Panc1 (cell line): Measurements from ENCODE around the gene DIP2C. TPM values are rescaled to one million over a fixed set of nuclear protein-coding genes. Genes with fewer than 3 reads are reported as not detected.

ENCODE experiments used
- ATAC-seq: fragments of 200-7000 bp; cut with Tn5 transposase; 2 replicates; pipeline ENCODE4 v1.9.1; 2020; ENCODE audit warnings: mild to moderate bottlenecking, moderate library complexity
- BruUV-seq: library from RNA; stranded (reverse); fragments of 400-500 nt; replicated peaks from 2 replicates; lab custom pipeline; 2021; lab: Mats Ljungman, UMichigan
- CTCF ChIA-PET: fragments of 300-600 bp; sonication (Branson Sonifier 250); formaldehyde crosslinking; loops from one replicate; lab custom pipeline; 2022; ENCODE audit warnings: antibody characterized with exemption; lab: Charles Lee
- POLR2A ChIA-PET: fragments of 300-600 bp; sonication (Branson Sonifier 250); formaldehyde crosslinking; loops from one replicate; lab custom pipeline; 2022; ENCODE audit warnings: antibody characterized with exemption; lab: Charles Lee
- DNase-seq: peaks from one replicate; pipeline ENCODE4 v3.0.0-alpha.2; 2010; ENCODE audit warnings: low read depth, low spot score
- H3K27ac ChIP-seq: 2 replicates; pipeline ENCODE4 v1.5.1; 2011; ENCODE audit warnings: mild to moderate bottlenecking, low read length, inconsistent platforms
- H3K27me3 ChIP-seq: fragments of 200-500 bp; sonication (Bioruptor generic); 2 replicates; pipeline ENCODE4 v1.6.0; 2014; ENCODE audit warnings: low read length, inconsistent platforms; ENCODE audit not compliant: control insufficient read depth, insufficient read depth
- H3K36me3 ChIP-seq: fragments of 200-500 bp; sonication (Bioruptor generic); 2 replicates; pipeline ENCODE4 v1.5.1; 2014; ENCODE audit warnings: inconsistent platforms, mild to moderate bottlenecking, low read length, moderate library complexity; ENCODE audit not compliant: control insufficient read depth, insufficient read depth
- H3K4me1 ChIP-seq: 2 replicates; pipeline ENCODE4 v1.5.1; 2011; ENCODE audit warnings: inconsistent platforms, mild to moderate bottlenecking, low read length, moderate library complexity; ENCODE audit not compliant: control insufficient read depth, insufficient read depth
- H3K4me3 ChIP-seq, 2 experiments: 2 replicates each; pipeline ENCODE4 v1.5.1; 2011 to 2012; ENCODE audit warnings: low read depth in 2 of 2, low read length in 2 of 2, mild to moderate bottlenecking in 2 of 2, inconsistent platforms in 1 of 2, moderate library complexity in 1 of 2
- H3K9me3 ChIP-seq: fragments of 200-500 bp; sonication (Bioruptor generic); 2 replicates; pipeline ENCODE4 v1.5.1; 2014; ENCODE audit warnings: low read depth, mild to moderate bottlenecking, inconsistent platforms, low read length, moderate library complexity; ENCODE audit not compliant: control insufficient read depth, insufficient read depth
- POLR2AphosphoS5 ChIP-seq: IDR thresholded peaks from 2 replicates; pipeline ENCODE4 v1.6.1; 2012; ENCODE audit warnings: mild to moderate bottlenecking, low read depth, low read length, moderate library complexity
- SIN3A ChIP-seq: IDR thresholded peaks from 2 replicates; pipeline ENCODE4 v1.6.1; 2012; ENCODE audit warnings: low read depth, mild to moderate bottlenecking, low read length, moderate library complexity, borderline replicate concordance; ENCODE audit not compliant: insufficient read depth
- TCF7L2 ChIP-seq: IDR thresholded peaks from 2 replicates; pipeline ENCODE4 v1.6.1; 2011; ENCODE audit warnings: mild to moderate bottlenecking, low read depth, low read length, inconsistent platforms
- in situ Hi-C: cut with HindIII; loops from 2 replicates; pipeline ENCODE4 v1.10.0; 2016; ENCODE audit warnings: low sequenced_read_pairs, low pct_unique_long_range_greater_than_20kb
- intact Hi-C: fragments of 100-400 bp; cut with micrococcal nuclease; formaldehyde crosslinking; loops from one replicate; pipeline ENCODE4 v1.10.0; 2022; ENCODE audit not compliant: unreplicated experiment
- total RNA-seq: library from RNA; stranded (reverse); gene quantifications from one replicate; pipeline ENCODE4 v1.2.1, GENCODE V29; 2021; ENCODE audit not compliant: unreplicated experiment
- TF ChIP-seq, protein P1 (sequence below): fragments of 450-650 bp; IDR thresholded peaks from 2 replicates; pipeline ENCODE4 v1.5.1; 2017; ENCODE audit warnings: mild to moderate bottlenecking
- TF ChIP-seq, protein P2 (sequence below), 2 experiments: IDR thresholded peaks; 2 replicates each; pipeline ENCODE4 v1.6.1; 2011 to 2012; ENCODE audit warnings: low read depth in 2 of 2, control low read depth in 1 of 2, low read length in 1 of 2, mild to moderate bottlenecking in 1 of 2, moderate library complexity in 1 of 2; ENCODE audit not compliant: insufficient read depth in 1 of 2

Gene DIP2C
- total RNA-seq, 1 experiment from 2014 or later: 13.2 TPM

- TF ChIP-seq, protein P1, sequence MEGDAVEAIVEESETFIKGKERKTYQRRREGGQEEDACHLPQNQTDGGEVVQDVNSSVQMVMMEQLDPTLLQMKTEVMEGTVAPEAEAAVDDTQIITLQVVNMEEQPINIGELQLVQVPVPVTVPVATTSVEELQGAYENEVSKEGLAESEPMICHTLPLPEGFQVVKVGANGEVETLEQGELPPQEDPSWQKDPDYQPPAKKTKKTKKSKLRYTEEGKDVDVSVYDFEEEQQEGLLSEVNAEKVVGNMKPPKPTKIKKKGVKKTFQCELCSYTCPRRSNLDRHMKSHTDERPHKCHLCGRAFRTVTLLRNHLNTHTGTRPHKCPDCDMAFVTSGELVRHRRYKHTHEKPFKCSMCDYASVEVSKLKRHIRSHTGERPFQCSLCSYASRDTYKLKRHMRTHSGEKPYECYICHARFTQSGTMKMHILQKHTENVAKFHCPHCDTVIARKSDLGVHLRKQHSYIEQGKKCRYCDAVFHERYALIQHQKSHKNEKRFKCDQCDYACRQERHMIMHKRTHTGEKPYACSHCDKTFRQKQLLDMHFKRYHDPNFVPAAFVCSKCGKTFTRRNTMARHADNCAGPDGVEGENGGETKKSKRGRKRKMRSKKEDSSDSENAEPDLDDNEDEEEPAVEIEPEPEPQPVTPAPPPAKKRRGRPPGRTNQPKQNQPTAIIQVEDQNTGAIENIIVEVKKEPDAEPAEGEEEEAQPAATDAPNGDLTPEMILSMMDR: no peak
- TF ChIP-seq TCF7L2: no peak
- TF ChIP-seq, protein P2, sequence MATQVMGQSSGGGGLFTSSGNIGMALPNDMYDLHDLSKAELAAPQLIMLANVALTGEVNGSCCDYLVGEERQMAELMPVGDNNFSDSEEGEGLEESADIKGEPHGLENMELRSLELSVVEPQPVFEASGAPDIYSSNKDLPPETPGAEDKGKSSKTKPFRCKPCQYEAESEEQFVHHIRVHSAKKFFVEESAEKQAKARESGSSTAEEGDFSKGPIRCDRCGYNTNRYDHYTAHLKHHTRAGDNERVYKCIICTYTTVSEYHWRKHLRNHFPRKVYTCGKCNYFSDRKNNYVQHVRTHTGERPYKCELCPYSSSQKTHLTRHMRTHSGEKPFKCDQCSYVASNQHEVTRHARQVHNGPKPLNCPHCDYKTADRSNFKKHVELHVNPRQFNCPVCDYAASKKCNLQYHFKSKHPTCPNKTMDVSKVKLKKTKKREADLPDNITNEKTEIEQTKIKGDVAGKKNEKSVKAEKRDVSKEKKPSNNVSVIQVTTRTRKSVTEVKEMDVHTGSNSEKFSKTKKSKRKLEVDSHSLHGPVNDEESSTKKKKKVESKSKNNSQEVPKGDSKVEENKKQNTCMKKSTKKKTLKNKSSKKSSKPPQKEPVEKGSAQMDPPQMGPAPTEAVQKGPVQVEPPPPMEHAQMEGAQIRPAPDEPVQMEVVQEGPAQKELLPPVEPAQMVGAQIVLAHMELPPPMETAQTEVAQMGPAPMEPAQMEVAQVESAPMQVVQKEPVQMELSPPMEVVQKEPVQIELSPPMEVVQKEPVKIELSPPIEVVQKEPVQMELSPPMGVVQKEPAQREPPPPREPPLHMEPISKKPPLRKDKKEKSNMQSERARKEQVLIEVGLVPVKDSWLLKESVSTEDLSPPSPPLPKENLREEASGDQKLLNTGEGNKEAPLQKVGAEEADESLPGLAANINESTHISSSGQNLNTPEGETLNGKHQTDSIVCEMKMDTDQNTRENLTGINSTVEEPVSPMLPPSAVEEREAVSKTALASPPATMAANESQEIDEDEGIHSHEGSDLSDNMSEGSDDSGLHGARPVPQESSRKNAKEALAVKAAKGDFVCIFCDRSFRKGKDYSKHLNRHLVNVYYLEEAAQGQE (IDR thresholded peaks at IDR 0.05; ENCODE audit: insufficient read depth in 1 of 2, low read depth in 2 of 2, low read length in 1 of 2): no peak
- TF ChIP-seq SIN3A: no peak
- TF ChIP-seq POLR2AphosphoS5: no peak
- Histone ChIP-seq H3K4me1 (peaks cover 13% of the 10 kb centered on the region), H3K36me3 (no peaks in the 10 kb centered on the region), H3K27ac (no peak overlapping the region), H3K9me3 (no peaks in the 10 kb centered on the region), H3K4me3 (no peak overlapping the region), H3K27me3 (no peaks in the 10 kb centered on the region)
- DNase-seq: no peak
- in situ Hi-C loops (no loop called here), intact Hi-C loops (no loop called here)
- ChIA-PET POLR2A (no interaction called here), CTCF (no interaction called here)
- BruUV-seq: no TSS peak
- no peak for ATAC-seq
Measured at GRCh38 chr10:451856-452255, 237.6 kb downstream of the DIP2C start.

GRCh38 chr10:451021-451471 lies 238.4 kb downstream of the DIP2C start:
- DNase-seq: no peak
- CTCF ChIA-PET: no interaction called here

More at GRCh38 chr10:451021-451471, 238.4 kb downstream of the DIP2C start:
- POLR2A ChIA-PET: no interaction called here
- intact Hi-C loops: no loop called here
- H3K27me3 ChIP-seq: no peaks in the 10 kb centered on the region
- H3K4me3 ChIP-seq: no peak overlapping the region
- H3K27ac ChIP-seq: no peak overlapping the region
- in situ Hi-C loops: no loop called here
- no peaks in the 10 kb centered on the region for H3K36me3 ChIP-seq
- BruUV-seq: no TSS peak
- no peaks in the 10 kb centered on the region for H3K9me3 ChIP-seq
- H3K4me1 ChIP-seq: peaks cover 8% of the 10 kb centered on the region
- TF ChIP-seq, protein P2 (IDR thresholded peaks at IDR 0.05; ENCODE audit: insufficient read depth in 1 of 2, low read depth in 2 of 2, low read length in 1 of 2): no peak
- no peak for TF ChIP-seq POLR2AphosphoS5
- TF ChIP-seq, protein P1: no peak
- ATAC-seq: no peak
